Measurements from ENCODE around the gene MDP1.

GRCh38 chr14:24179294-24179960 is 36.4 kb downstream of the MDP1 start:
- TF ChIP-seq POLR2A (IDR thresholded peaks at IDR 0.05) (no peak), POLR2AphosphoS5 (IDR thresholded peaks at IDR 0.05) (no peak), CTCF (IDR thresholded peaks at IDR 0.05) (no peak)
